SU-DHL-6 (cell line): ENCODE results near the gene SCIN.
"Not testable (repeated sequence)": the region's sequence is repeated elsewhere in the genome, so short reads cannot be mapped to it uniquely, and the experiment has no call there.

ENCODE experiments used
- H2AFZ ChIP-seq: fragments of 200-600 bp; sonication (generic); 2 replicates; pipeline ENCODE4 v1.6.1; 2014; ENCODE audit warnings: low read depth, mild to moderate bottlenecking, moderate library complexity, mixed read lengths, antibody characterized with exemption, low read length; ENCODE audit not compliant: severe bottlenecking
- H3F3A ChIP-seq: fragments of 200-600 bp; shearing (Covaris generic); 2 replicates; pipeline ENCODE4 v1.6.0; 2016; ENCODE audit warnings: antibody characterized with exemption, mild to moderate bottlenecking; ENCODE audit not compliant: insufficient read depth
- H3K27ac ChIP-seq: fragments of 200-600 bp; sonication (generic); 2 replicates; pipeline ENCODE4 v1.5.1; 2016; ENCODE audit warnings: low read depth, mild to moderate bottlenecking, low read length, moderate library complexity, mixed read lengths
- H3K27me3 ChIP-seq: fragments of 200-600 bp; sonication (generic), shearing (Covaris generic); 2 replicates; pipeline ENCODE4 v1.6.0; 2014; ENCODE audit warnings: mild to moderate bottlenecking, low read length
- H3K36me3 ChIP-seq: fragments of 200-600 bp; sonication (generic); 2 replicates; pipeline ENCODE4 v1.6.1; 2014; ENCODE audit warnings: mild to moderate bottlenecking, low read length, mixed read lengths
- H3K4me2 ChIP-seq: fragments of 300-600, 200-600 bp; shearing (Covaris generic), sonication (generic); 2 replicates; pipeline ENCODE4 v1.6.0; 2014; ENCODE audit warnings: low read length, low read depth, mild to moderate bottlenecking; ENCODE audit not compliant: poor library complexity, severe bottlenecking
- H3K4me3 ChIP-seq: fragments of 200-600 bp; sonication (generic); 2 replicates; pipeline ENCODE4 v1.5.1; 2014; ENCODE audit warnings: antibody characterized with exemption, low read length, mild to moderate bottlenecking, mixed read lengths; ENCODE audit not compliant: insufficient read depth, poor library complexity, severe bottlenecking
- H3K79me2 ChIP-seq: fragments of 200-600 bp; sonication (generic); 2 replicates; pipeline ENCODE4 v1.6.1; 2014; ENCODE audit warnings: mild to moderate bottlenecking, low read length, moderate library complexity; ENCODE audit not compliant: insufficient read depth
- H3K9ac ChIP-seq: fragments of 200-600 bp; sonication (generic); 2 replicates; pipeline ENCODE4 v1.7.0; 2014; ENCODE audit warnings: mild to moderate bottlenecking, low read length
- H3K9me2 ChIP-seq: fragments of 200-600 bp; sonication (generic); replicated peaks from 2 replicates; pipeline ENCODE4 v1.6.1; 2014; ENCODE audit warnings: low read length; ENCODE audit not compliant: insufficient read depth
- H3K9me3 ChIP-seq: fragments of 200-600 bp; sonication (generic); 2 replicates; pipeline ENCODE4 v1.6.1; 2014; ENCODE audit warnings: low read length, mixed read lengths; ENCODE audit not compliant: insufficient read depth
- H4K20me1 ChIP-seq: fragments of 200-600 bp; sonication (generic); 2 replicates; pipeline ENCODE4 v1.6.1; 2014; ENCODE audit warnings: low read depth, mild to moderate bottlenecking, antibody characterized with exemption, low read length, moderate library complexity, mixed read lengths
- EZH2phosphoT487 ChIP-seq: fragments of 200-600 bp; sonication (generic), shearing (Covaris generic); conservative IDR thresholded peaks from 2 replicates; pipeline ENCODE4 v1.6.1; 2018; ENCODE audit warnings: mild to moderate bottlenecking, antibody characterized with exemption, low read length, moderate library complexity, mixed read lengths
- TF ChIP-seq, protein P1 (sequence below): fragments of 200-600 bp; sonication (generic); IDR thresholded peaks from one replicate; pipeline ENCODE4 v1.5.1; 2017; ENCODE audit warnings: antibody characterized with exemption, mild to moderate bottlenecking, low read length, moderate library complexity; ENCODE audit not compliant: insufficient read depth, poor library complexity, severe bottlenecking

SCIN gene

DNA sequence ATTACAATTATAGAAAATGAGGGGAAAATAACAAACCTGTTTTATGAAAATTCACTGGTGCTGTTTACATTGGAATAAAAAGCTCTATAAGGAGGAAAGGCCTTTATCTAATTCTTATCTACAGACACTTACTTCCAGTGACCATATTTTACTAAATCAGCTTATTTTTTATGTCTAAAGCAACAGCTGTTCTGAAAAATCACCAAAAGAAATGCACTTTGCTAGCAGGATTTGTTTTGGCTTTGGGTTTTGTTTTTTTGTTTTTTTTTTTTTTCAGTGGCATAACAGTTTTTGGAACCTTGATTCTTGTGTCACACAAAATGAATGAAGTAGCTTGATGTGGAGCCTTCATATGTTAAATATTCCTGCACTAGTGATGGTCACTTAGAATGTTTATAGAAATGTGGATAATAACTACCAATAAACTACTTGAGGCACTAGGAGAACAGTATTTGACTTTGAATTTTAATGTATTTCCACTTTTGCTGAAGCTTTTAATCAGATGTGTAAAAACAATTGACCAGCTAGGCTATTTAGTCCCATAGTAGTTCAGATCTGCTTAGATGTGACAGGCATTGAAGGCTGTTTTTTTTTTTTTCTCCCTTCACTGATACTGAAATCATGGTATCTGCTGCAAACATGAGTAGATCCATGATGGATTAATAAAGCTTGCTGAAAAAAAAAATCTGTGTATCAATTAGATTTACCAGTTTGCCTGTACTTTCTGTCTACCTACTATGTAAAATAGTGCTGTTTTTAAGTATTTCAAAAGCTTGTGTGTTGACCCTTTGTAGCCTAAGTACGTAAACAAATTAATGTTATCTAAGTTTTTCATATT lies 119.7 kb downstream of the SCIN start:
- H3F3A ChIP-seq = no peaks in the 10 kb centered on the region
- no peaks in the 10 kb centered on the region for H3K9me3 ChIP-seq
- H3K9me2 ChIP-seq = no peaks in the 10 kb centered on the region
- H3K9ac ChIP-seq = no peak overlapping the region
- no peak overlapping the region for H3K4me2 ChIP-seq
- no peaks in the 10 kb centered on the region for H3K27me3 ChIP-seq
- TF ChIP-seq, protein P1, sequence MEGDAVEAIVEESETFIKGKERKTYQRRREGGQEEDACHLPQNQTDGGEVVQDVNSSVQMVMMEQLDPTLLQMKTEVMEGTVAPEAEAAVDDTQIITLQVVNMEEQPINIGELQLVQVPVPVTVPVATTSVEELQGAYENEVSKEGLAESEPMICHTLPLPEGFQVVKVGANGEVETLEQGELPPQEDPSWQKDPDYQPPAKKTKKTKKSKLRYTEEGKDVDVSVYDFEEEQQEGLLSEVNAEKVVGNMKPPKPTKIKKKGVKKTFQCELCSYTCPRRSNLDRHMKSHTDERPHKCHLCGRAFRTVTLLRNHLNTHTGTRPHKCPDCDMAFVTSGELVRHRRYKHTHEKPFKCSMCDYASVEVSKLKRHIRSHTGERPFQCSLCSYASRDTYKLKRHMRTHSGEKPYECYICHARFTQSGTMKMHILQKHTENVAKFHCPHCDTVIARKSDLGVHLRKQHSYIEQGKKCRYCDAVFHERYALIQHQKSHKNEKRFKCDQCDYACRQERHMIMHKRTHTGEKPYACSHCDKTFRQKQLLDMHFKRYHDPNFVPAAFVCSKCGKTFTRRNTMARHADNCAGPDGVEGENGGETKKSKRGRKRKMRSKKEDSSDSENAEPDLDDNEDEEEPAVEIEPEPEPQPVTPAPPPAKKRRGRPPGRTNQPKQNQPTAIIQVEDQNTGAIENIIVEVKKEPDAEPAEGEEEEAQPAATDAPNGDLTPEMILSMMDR = no peak
- TF ChIP-seq EZH2phosphoT487 = no peak
- no peaks in the 10 kb centered on the region for H4K20me1 ChIP-seq
- no peak overlapping the region for H2AFZ ChIP-seq
- no peaks in the 10 kb centered on the region for H3K36me3 ChIP-seq
- no peak overlapping the region for H3K27ac ChIP-seq
- H3K79me2 ChIP-seq = no peaks in the 10 kb centered on the region
- H3K4me3 ChIP-seq = no peak overlapping the region

DNA sequence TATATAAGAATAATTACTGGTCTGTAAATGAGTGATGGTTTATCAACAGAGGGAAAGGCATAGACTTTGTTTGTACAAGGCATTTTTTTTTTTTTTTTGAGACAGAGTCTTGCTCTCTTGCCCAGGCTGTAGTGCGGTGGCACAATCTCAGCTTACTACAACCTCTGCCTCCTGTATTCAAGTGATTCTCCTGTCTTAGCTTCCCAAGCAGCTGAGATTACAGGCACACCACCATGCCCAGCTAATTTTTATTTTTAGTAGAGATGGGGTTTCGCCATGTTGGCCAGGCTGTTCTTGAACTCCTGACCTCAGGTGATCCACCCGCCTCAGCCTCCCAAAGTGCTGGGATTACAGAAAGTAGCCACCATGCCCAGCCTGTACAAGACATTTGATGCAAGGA lies 120.9 kb downstream of the SCIN start:
- H3K79me2 ChIP-seq, H4K20me1 ChIP-seq, H3F3A ChIP-seq, H3K4me2 ChIP-seq, H2AFZ ChIP-seq, H3K36me3 ChIP-seq, H3K9ac ChIP-seq, H3K9me3 ChIP-seq, H3K9me2 ChIP-seq, H3K4me3 ChIP-seq, H3K27ac ChIP-seq, H3K27me3 ChIP-seq: not testable (repeated sequence)

DNA sequence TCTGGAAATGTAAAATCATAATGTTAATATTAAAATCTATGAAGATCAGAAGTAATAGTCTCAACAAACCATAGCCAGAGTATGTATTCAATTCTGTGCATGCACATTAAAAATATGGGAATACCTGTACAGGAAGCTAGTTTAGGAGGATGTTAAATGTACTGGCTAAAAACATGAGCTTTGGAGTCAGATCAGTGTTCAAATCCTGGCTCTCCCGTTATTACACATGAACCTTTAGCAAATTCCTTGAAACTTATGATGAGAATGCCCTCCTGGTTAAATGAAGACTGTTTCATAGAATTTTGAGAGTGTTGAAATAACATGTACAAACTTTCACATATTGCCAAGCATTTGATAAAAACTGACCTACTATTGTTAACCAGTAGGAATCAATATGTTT lies 121.5 kb downstream of the SCIN start:
- no peak overlapping the region for H3K9ac ChIP-seq
- no peaks in the 10 kb centered on the region for H3K9me2 ChIP-seq
- H3K4me2 ChIP-seq = no peak overlapping the region
- H2AFZ ChIP-seq = no peak overlapping the region
- H3K9me3 ChIP-seq = no peaks in the 10 kb centered on the region
- no peaks in the 10 kb centered on the region for H3F3A ChIP-seq
- H3K27me3 ChIP-seq = no peaks in the 10 kb centered on the region
- no peaks in the 10 kb centered on the region for H4K20me1 ChIP-seq
- H3K79me2 ChIP-seq = no peaks in the 10 kb centered on the region
- TF ChIP-seq EZH2phosphoT487 = no peak
- TF ChIP-seq, protein P1 = no peak
- H3K27ac ChIP-seq = no peak overlapping the region
- no peak overlapping the region for H3K4me3 ChIP-seq
- H3K36me3 ChIP-seq = no peaks in the 10 kb centered on the region

DNA sequence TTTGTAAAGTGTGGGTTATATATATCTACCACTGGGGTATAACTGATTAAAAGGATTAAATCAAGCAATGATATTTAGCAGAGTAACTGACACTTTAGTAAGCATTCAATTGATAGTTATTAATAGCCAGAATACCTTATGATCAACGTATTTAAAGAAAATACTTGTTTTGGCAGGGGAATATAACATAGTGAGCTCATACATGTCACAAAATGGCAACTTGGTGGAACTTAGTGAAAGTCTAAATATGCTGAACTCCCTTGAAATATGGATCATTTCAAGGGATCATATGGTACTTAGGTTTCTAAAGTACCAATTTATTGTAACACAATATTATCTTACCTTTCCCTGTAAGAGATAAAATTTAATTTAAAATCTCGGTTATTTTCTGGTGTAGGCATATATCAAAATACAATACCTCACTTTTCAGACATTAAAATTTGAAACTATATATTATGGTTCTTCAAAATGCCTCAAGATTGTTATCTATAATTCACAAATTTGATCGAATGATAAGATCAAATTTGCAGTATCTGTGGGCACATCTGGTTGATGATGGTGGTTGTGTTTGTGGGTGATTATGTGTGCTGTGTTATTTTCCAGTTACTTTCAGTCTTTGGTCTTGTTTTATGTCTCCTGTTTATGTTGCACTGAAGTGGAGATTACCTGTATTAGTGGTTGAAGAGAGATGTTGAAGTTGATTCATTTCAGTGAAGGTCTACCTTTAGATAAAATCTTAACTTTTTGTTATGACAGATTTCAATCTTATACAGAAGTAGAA lies 122.1 kb downstream of the SCIN start:
- Histone ChIP-seq H2AFZ (no peak overlapping the region), H4K20me1 (no peaks in the 10 kb centered on the region), H3K27ac (no peak overlapping the region), H3K9ac (no peak overlapping the region), H3K9me2 (no peaks in the 10 kb centered on the region), H3K36me3 (no peaks in the 10 kb centered on the region), H3K9me3 (no peaks in the 10 kb centered on the region), H3K4me2 (no peak overlapping the region), H3K4me3 (no peak overlapping the region), H3K79me2 (no peaks in the 10 kb centered on the region), H3F3A (no peaks in the 10 kb centered on the region), H3K27me3 (no peaks in the 10 kb centered on the region)
- TF ChIP-seq, protein P1 = no peak
- TF ChIP-seq EZH2phosphoT487 = no peak
